ENCODE measurements around the gene MAP2K3. TPM values are rescaled to one million over a fixed set of nuclear protein-coding genes. Genes with fewer than 3 reads are reported as not detected.

Gene MAP2K3
- total RNA-seq, 1 donor from 2014 or later: 68.3 TPM

- no peak for TF ChIP-seq CTCF (IDR thresholded peaks at IDR 0.05)
- no peaks in the 10 kb centered on the region for H3K36me3 ChIP-seq
- no peaks in the 10 kb centered on the region for H3K9me3 ChIP-seq
- no peak overlapping the region for H3K4me3 ChIP-seq
- no peak for DNase-seq
- no peak for ATAC-seq
- intact Hi-C loops (cut with DNase I): loop anchor here (10.0 kb wide), 1 partner anchor 153 kb away; the partner anchor contains the start of gene DHRS7B
- peaks cover 27% of the 10 kb centered on the region for H3K4me1 ChIP-seq
- no peak overlapping the region for H3K27ac ChIP-seq
- H3K27me3 ChIP-seq: no peaks in the 10 kb centered on the region
Measured at GRCh38 chr17:21277332-21277731, 7.2 kb upstream of the MAP2K3 start.

- peak overlapping the region; percentile 56 for H3K27ac ChIP-seq
- peaks cover 33% of the 10 kb centered on the region for H3K4me1 ChIP-seq
- H3K9me3 ChIP-seq: no peaks in the 10 kb centered on the region
- H3K4me3 ChIP-seq: no peak overlapping the region
- H3K27me3 ChIP-seq: no peaks in the 10 kb centered on the region
- H3K36me3 ChIP-seq: no peaks in the 10 kb centered on the region
- TF ChIP-seq CTCF (IDR thresholded peaks at IDR 0.05): no peak
- DNase-seq (no peak), ATAC-seq (peak; percentile 33)
- intact Hi-C loops (cut with DNase I): loop anchor here (10.0 kb wide), 1 partner anchor 154 kb away; the partner anchor contains the start of gene DHRS7B
Measured at GRCh38 chr17:21278450-21279197, 5.9 kb upstream of the MAP2K3 start.

GRCh38 chr17:21279198-21279535 is 5.3 kb upstream of the MAP2K3 start:
- Histone ChIP-seq H3K9me3 (no peaks in the 10 kb centered on the region), H3K27ac (peak overlapping the region; percentile 56), H3K27me3 (no peaks in the 10 kb centered on the region), H3K4me1 (peaks cover 37% of the 10 kb centered on the region), H3K36me3 (no peaks in the 10 kb centered on the region), H3K4me3 (no peak overlapping the region)
- ATAC-seq (no peak), DNase-seq (no peak)
- no peak for TF ChIP-seq CTCF (IDR thresholded peaks at IDR 0.05)
- intact Hi-C loops (cut with DNase I): loop anchor here (10.0 kb wide), 1 partner anchor 154 kb away; the partner anchor contains the start of gene DHRS7B

GRCh38 chr17:21279582-21279981 is 4.9 kb upstream of the MAP2K3 start:
- Histone ChIP-seq H3K27me3 (no peaks in the 10 kb centered on the region), H3K36me3 (no peaks in the 10 kb centered on the region), H3K4me3 (no peak overlapping the region), H3K9me3 (no peaks in the 10 kb centered on the region), H3K27ac (no peak overlapping the region), H3K4me1 (peaks cover 37% of the 10 kb centered on the region)
- TF ChIP-seq CTCF (IDR thresholded peaks at IDR 0.05): no peak
- ATAC-seq: no peak
- peak; percentile 46 for DNase-seq
- intact Hi-C loops (cut with DNase I): loop anchor here (10.0 kb wide), 1 partner anchor 155 kb away; the partner anchor contains the start of gene DHRS7B

- Histone ChIP-seq H3K27ac (no peak overlapping the region), H3K27me3 (no peaks in the 10 kb centered on the region), H3K4me3 (no peak overlapping the region), H3K4me1 (peaks cover 33% of the 10 kb centered on the region), H3K36me3 (no peaks in the 10 kb centered on the region), H3K9me3 (no peaks in the 10 kb centered on the region)
- intact Hi-C loops (cut with DNase I): no loop called here
- ATAC-seq (peak; percentile 73), DNase-seq (peak; percentile 95)
- peak; percentile 99 for TF ChIP-seq CTCF (IDR thresholded peaks at IDR 0.05)
Measured at GRCh38 chr17:21280081-21280518, 4.4 kb upstream of the MAP2K3 start.

Measured in upper lobe of right lung (tissue), 1 donor.